Stimulated activated CD4-positive, alpha-beta T cell treated with anti-CD3 and anti-CD28 coated beads, TNF-alpha, amount 100 ng/mL, for 48 hours (primary cell): ENCODE data around the gene ANXA10.
"Not testable (repeated sequence)": the region's sequence is repeated elsewhere in the genome, so short reads cannot be mapped to it uniquely, and the experiment has no call there.

Source experiments
- DNase-seq, 3 donors: peaks; one replicate each; pipeline ENCODE4 v3.0.0-alpha.2; 2020; ENCODE audit warnings: low read depth in 3 of 3

ANXA10 gene

GRCh38 chr4:168092176-168092712, at the start of gene ANXA10:
Gene ANXA10 (plus strand): TSS chr4:168092537. CDS start chr4:168092701, 164 bp downstream.
- no peak for DNase-seq

DNA sequence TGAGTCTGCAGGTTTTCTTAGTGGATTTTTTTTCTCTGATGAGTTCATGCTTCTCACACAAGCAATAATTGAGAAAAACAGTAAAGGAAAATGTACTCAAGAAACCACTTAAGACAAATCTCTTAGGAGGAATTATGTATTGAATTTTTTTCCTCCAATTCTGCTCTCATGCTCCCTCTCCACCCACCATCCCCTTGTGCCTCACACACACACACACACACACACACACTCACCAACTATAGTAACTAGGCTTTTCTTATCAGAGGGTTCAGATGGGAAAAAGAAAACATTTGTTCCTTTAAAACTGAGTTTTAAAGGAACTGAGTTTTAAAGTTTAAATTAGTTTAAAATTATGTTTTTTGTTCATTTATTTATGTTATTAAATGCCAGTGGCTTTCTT, 47.0 kb upstream of the ANXA10 start:
- no peak for DNase-seq

DNA sequence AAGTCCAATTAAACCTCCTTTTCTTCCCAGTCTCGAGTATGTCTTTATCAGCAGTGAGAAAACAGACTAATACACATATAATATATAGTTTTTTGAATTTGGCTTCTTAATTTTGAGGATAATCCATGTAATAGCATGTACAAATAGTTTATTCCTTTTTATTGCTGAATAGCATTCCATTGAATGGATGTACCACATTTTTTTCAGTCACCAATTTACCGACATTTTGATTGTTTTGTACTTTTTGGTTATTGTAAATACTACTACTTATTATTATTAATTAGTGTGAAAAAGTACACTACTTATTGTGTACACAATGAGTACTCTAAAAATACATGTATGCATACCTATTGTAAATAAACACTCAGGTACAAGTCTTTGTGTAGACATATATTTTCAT, 42.3 kb upstream of the ANXA10 start:
- DNase-seq = no peak

DNA sequence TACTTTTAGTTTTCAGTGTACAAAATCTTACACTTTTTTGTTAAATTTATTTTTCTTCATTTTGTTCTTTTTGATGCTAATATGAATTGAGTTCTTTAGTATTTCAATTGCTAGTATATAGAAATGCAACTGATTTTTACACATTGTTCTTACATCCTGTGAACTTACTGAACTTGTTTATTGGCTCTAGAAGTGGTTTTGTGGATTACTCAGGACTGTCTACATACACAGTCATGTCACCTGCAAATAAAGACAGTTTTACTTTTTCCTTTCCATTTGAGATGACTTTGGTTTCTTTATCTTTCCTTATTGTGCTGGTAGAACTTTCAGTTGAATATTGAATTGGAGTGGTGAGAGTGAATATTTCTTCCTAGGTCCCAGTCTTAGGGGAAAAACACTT, 40.8 kb upstream of the ANXA10 start:
- DNase-seq = no peak

GRCh38 chr4:168057412-168057811, 34.9 kb upstream of the ANXA10 start:
- DNase-seq = no peak

- no peak for DNase-seq
Measured at GRCh38 chr4:168059251-168059650, 33.1 kb upstream of the ANXA10 start.

DNA sequence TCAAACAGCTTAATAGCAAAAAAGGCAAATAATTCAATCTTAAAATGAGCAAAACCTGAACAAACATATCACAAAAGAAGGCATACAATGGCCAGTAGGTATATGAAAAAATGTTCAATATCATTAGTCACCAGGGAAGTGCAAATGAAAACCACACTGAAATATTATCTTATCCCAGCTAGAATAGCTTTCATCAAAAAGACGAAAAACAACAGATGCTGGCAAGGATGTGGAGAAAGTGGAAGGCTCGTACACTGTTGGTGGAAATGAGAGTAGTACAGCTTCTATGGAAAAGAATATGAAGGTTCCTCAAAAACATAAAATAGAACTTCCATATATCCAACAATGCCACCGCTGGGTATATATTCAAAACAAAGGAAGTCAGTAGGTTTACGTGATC, 29.3 kb upstream of the ANXA10 start:
- no peak for DNase-seq

GRCh38 chr4:168070903-168071302, 21.4 kb upstream of the ANXA10 start:
- DNase-seq = no peak

DNA sequence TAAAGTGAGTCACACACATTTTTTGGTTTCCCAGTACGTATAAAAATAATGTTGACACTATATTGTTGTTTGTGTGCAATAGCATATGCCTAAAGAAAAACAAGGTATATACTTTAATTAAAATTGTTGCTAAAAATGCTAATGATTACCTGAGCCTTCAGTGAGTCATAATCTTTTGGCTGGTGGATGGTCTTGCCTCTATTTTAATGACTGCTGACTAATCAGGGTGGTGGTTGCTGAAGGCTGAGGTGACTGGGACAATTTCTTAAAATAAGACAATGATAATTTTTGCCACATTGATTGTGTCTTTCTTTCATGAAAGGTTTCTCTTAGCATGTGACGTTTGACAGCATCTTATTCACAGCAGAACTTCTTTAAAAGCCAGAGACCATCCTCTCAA, 21.0 kb upstream of the ANXA10 start:
- no peak for DNase-seq

DNA sequence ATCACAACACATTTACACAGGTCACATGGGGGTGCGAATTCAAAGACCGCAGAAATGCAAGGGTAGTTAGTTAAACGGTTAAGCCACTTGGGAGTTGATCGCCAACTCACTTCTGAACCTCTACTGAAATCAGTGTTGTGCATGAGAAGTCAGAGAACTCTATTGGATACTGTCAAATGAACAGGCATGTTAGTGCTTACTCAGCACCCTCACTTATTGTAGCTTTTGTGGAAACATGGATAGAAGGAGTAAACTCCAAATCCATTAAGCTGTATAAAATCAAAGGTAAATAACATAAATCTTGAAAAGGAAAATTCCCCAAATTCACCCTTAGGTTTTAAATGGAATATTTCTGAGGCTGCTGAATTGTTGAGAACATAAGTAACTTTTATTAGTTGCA, 17.5 kb upstream of the ANXA10 start:
- DNase-seq = no peak

- peak; percentile 5 to 24 (median 13) for DNase-seq
Measured at GRCh38 chr4:168076989-168077725, 15.2 kb upstream of the ANXA10 start.

DNA sequence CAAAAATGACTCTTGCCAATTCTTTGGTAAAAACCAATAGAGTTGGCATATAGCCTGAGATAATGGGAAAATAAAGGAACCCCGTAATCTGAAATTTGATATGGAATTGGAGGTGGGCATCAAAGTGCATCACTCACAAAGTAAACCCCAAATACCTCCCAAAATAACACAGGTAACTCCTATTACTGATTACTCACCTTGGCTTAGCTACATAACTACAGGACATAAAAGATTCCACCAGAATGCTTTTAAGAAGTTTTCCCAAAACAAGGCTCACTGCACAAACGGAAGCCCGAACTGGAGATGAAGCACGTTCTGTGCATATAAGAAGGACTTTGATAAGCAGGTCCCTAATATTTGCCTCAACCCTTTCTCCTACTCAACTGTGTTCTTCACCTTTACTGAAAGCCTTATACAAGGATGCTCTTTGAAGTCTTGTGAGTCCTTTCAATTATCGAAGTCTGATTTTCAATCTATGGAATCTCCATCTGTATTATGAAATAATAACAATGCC, 14.6 kb upstream of the ANXA10 start:
- no peak for DNase-seq

- no peak for DNase-seq
Measured at GRCh38 chr4:168082379-168082778, 10.0 kb upstream of the ANXA10 start.

GRCh38 chr4:168095776-168096406, 3.6 kb downstream of the ANXA10 start:
- no peak for DNase-seq

DNA sequence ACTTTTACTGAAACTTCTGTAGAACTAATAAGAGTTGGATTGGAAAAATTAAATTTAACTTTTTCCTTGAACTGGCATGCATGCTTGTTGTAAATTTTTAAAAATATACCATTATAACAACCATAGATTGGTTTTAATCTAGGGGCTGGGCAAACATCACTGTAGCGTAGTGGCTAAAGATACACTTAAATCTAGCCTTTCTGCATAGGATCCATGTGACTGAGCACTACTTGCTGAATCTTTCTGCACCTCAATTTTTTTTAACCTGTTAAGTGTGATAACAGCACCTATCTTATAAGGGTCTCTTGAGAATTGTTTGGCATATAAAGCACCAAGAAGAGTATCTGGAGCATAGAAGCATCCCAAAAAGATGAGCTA, 4.1 kb downstream of the ANXA10 start:
- no peak for DNase-seq

GRCh38 chr4:168097161-168097560, 4.8 kb downstream of the ANXA10 start:
- DNase-seq = no peak

DNA sequence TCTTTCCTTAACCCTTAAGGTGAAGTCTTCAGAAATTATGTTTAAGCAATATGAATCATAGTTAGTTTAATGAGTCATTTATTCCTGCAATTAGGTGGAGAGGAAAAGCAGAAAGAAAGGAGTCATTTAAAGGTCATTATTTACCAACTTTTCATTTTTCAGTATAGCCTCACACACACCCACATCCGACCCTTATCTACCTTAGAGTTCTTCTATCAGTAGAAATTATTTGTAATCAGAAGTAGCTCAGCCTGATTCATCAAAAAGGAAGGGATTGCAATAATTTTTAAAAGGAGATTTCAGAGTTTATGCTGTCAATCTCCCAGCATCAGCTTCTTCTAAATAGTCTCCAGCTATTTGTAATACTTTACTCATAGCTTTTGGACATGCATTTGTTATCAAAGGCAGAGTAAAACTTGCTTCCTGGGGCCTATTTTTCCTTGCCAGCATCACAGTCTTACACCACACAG, 5.9 kb downstream of the ANXA10 start:
- DNase-seq = no peak

DNA sequence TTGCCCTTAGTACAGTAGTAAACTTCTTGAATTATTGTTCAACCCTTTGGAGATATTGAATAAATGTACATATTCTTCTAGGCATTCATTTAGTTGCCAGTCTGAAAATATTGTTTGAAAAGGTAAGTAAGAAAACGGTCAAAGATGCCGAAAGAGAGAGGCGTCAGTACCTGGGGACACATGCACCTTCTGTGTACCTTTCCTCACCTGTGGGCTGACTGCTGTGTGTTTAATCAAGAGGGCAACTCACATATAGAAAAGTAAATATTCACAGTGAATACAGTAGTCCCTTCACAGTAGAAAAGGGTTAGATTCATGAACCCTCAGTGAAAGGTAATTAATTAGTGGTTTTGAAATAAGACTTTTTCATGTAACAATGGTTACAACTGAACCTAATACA, 6.9 kb downstream of the ANXA10 start:
- no peak for DNase-seq

- no peak for DNase-seq
Measured at GRCh38 chr4:168101026-168101425, 8.7 kb downstream of the ANXA10 start.

DNA sequence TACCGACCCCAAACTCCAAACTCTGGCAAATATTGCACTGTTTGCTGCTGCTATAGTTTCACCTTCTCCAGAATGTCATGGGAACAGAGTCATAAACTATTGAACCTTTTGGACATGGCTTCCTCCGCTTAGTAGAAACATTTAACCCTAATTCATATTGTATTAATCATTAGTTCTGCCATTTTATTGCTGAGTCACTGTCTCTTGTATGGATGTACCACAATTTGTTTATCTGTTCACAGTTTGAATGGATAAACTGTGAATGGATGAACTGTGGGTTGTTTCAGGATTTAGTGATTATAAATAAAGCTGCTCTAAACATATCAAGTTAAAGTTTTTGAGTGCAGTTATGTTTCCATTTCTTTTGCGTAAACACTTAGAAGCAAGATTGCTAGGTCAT, 10.1 kb downstream of the ANXA10 start:
- no peak for DNase-seq

DNA sequence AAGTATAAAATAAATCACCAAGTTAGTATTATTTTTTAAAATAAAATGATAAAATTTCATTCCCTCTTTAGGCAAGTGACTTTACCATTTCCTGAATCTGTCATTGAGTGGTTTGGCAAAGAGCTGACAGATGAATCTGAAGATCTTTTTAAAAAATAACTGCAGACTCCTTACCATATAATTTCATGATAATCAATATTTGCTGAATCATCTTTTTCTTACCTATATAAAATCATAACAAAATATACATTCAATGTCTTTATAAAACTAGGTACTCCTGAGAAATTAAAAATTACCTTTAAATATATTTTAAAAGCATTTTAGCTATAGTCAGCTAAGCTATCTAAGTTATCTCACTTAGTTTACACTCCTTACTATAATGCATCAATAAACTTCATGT, 17.2 kb downstream of the ANXA10 start:
- no peak for DNase-seq

DNA sequence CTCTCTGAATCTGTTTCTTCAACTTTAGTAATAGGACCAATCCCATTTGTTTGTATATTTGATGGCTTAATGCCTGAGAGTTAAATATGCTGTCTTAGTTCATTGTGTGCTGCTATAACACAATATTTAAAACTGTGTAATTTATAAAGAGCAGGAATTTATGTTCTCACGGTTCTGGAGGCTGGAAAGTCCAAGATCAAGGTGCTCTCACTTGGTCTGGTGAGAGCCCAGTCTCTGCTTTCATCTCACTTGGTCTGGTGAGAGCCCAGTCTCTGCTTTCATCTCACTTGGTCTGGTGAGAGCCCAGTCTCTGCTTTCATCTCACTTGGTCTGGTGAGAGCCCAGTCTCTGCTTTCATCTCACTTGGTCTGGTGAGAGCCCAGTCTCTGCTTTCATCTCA, 20.7 kb downstream of the ANXA10 start:
- DNase-seq = not testable (repeated sequence)

DNA sequence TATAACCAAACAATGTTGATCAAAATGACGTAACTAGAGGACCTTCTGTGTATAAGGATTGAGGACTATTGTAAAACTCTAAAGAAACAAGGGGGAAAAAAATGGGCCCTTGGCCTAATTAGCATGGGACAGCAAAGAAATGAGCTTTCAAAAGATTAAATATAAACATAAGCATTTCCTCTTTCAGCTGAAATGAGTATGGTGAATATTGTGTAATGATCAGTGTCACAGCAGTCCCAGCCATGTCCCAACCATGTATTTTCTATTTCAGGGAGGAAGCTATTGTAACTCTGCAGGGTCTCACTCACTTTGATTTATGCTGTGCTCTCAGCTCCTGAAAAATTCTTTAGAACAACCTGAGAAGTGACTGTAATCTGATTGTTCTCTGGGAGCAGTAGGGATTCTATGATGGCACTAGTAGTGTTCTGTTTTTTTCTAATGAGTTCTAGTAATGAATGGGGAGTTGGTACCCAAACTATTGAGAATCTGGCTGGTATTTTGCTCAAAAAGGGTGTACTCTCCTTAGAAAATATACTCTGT, 25.8 kb downstream of the ANXA10 start:
- DNase-seq = no peak
